ENCODE measurements around the gene CD300LB.
"Not testable (repeated sequence)": the region's sequence is repeated elsewhere in the genome, so short reads cannot be mapped to it uniquely, and the experiment has no call there.

Gene CD300LB

DNA sequence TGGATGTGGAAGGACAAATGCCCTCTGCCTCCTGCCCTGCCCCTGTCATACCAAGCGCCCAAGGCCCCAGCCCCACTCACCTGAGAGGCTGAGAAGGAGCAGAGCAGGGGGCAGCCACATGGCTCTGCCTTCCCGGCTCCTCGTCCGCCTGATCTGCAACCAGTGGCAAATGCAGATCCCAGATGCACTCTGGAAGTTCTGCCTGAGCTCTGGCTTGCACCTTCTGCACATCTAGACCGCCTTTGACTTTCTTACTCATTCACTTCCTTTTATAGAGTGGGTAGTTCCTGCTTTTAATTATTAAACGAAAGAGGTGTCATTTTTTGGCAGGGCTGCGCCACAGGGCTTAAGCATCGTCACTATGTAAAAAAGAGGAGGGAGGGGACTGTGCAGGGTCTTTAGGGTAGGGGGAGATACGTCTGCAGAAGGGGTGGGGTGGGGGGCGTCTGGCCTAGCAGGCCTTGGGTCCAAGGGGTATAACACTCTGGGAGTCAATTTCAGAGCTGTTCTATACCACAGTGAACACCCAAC, at the start of gene CD300LB:
Gene CD300LB (minus strand): TSS at position 245 of the 531 bp plus-strand sequence. CDS start 125 bp downstream, at position 120.
- FAIRE-seq, result no peak
- no peak for DNase-seq (ENCODE audit: insufficient read length, low spot score)
- TF ChIP-seq CTCF (IDR thresholded peaks at IDR 0.05; ENCODE audit: insufficient read depth, missing control alignments), result no peak

DNA sequence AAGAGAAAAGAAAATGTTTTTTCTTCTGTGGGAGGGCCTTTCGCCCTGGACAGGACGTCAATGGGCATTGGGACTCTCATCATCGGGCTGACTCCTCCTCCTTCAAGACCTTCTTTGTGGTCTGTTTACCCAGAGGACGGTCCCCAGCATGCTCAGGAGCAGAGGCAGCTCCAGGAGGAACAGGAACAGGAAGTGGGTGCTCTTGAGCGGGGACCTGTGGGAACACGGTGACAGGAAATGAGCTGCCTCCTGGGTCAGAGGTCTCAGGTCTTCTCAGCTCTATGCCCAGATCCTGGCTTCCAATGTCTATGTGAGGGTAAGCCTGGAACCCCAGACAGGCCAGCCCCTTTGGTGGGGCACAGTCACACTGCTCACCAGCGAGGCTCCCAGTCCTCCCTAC, 48.6 kb upstream of the CD300LB start:
- no peak for TF ChIP-seq CTCF (IDR thresholded peaks at IDR 0.05; ENCODE audit: insufficient read depth, missing control alignments)
- DNase-seq (ENCODE audit: insufficient read length, low spot score) (no peak), FAIRE-seq (no peak)

GRCh38 chr17:74578979-74579378, 47.7 kb upstream of the CD300LB start:
- DNase-seq (ENCODE audit: insufficient read length, low spot score) (no peak), FAIRE-seq (no peak)
- TF ChIP-seq CTCF (IDR thresholded peaks at IDR 0.05; ENCODE audit: insufficient read depth, missing control alignments), result no peak

- TF ChIP-seq CTCF (IDR thresholded peaks at IDR 0.05; ENCODE audit: insufficient read depth, missing control alignments), result no peak
- FAIRE-seq (no peak), DNase-seq (ENCODE audit: insufficient read length, low spot score) (no peak)
Measured at GRCh38 chr17:74574489-74575142, 43.3 kb upstream of the CD300LB start.

GRCh38 chr17:74573635-74574034, 42.4 kb upstream of the CD300LB start:
- not testable (repeated sequence) for DNase-seq (ENCODE audit: insufficient read length, low spot score); FAIRE-seq

DNA sequence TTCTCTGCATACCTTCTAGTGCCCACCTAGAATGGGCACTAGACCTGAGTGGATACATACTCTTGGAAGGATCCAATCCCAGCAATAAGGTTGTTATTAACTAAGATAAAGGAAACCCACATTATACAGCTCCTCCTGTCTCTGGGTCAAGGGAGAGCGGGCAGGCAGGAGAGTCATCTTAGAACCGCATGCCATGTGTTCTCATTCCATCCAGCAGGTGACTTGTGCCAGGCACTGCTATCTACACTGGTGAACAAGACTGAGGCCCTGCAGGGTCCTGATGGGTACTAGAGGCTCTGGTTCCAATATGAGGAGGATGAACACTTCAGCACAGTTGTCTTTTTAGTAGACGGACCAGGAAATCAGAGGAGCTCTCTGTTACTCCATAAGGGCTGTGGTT, 41.9 kb upstream of the CD300LB start:
- no peak for FAIRE-seq
- no peak for TF ChIP-seq CTCF (IDR thresholded peaks at IDR 0.05; ENCODE audit: insufficient read depth, missing control alignments)
- no peak for DNase-seq (ENCODE audit: insufficient read length, low spot score)

DNA sequence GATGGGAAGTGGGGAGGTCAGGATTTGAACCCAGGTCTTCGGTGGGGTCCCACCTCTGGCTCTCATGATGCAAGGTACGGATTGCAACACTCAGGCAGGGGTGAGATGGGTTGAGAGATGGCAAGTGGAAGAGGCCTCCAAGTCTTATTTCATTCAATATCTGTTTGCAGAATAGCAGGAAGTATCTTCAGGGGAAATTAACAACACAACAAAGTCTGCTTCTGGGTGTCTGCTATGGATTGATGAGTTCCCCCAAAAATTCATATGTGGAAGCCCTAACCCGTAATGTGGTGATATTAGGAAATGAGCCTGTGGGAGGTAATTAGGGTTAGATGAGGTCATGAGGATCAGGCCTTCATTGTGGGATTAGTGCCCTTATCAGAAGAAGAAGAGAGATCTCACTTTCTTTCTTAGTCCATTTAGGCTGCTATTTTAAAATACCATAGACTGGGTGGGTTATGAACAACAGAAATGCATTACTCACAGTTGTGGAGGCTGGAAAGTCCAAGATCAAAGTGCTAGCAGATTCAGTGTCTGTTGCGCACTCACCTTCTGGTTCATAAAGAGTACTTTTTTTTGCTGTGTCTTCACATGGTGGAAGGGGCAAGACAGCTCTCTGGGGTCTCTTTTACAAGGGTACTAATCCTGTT, 40.5 kb upstream of the CD300LB start:
- FAIRE-seq (no peak), DNase-seq (ENCODE audit: insufficient read length, low spot score) (no peak)
- TF ChIP-seq CTCF (IDR thresholded peaks at IDR 0.05; ENCODE audit: insufficient read depth, missing control alignments), result no peak

Data from D721Med (cell line).